GM19328 (cell line): ENCODE data around the gene SPDYE16.
"Not testable (repeated sequence)": the region's sequence is repeated elsewhere in the genome, so short reads cannot be mapped to it uniquely, and the experiment has no call there.

Source experiments
- ATAC-seq: cut with Tn5 transposase; IDR thresholded peaks from one replicate; pipeline ENCODE4 v1.9.1; 2021; ENCODE audit warnings: mild to moderate bottlenecking, moderate library complexity; ENCODE audit not compliant: unreplicated experiment

The SPDYE16 gene

DNA sequence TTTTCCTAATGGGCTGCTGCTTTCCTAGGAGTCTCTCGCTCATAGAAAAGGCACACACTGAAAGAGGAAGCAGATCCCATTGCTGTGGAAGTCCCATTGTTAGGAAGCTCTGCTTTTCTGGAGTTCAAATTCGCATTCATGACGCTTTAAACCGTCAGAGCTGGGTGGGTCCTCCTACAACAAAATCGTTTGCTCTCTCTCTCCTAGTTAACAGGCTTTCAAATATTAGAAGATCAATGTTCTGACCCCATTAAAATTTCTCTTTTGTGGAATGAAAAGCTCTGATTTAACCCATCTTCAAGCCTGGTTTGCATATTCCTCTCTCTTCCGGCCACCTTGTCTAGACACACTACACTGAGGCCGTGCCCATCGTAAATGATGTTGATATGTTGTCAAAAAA, at the start of gene SPDYE16:
Gene SPDYE16 (minus strand): TSS at position 101 of the 400 bp plus-strand sequence. CDS start 1,838 bp downstream, outside the sequence.
- not testable (repeated sequence) for ATAC-seq

- ATAC-seq = not testable (repeated sequence)
Observed at GRCh38 chr7:76592694-76593093, 49.6 kb upstream of the SPDYE16 start.

DNA sequence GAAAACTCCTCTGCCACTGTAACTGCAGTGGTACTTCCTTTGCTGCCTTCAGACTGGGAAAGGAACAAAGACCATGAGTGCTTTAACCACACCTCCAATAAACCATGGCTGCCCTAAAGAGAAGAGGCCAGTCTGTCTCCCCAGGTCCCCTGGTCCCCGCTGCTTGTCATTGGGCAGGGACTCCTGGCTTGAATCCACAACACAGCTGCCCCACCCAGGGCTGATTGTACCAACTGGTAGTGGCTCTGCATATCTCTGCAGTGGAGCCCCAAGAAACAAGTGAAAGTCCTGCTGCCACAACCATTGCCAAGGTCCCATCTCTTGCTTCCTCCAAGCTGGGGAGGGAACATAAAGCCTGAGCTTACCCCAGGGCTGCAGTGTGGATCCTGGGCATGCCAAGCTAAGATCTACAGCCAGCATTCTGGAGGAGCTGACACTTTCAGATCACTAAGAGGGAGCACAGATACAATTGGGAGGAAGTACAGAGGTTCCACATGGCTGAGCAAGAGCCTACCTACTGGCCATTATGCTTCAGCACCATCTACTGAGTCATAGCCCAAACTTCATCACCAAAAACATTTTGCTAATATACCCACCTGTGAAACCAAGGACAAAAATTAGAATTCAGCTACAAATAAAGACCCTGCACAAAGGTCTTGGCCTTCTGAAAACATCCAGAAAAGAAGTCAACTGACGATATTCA, 48.7 kb upstream of the SPDYE16 start:
- ATAC-seq = peak; percentile 73

DNA sequence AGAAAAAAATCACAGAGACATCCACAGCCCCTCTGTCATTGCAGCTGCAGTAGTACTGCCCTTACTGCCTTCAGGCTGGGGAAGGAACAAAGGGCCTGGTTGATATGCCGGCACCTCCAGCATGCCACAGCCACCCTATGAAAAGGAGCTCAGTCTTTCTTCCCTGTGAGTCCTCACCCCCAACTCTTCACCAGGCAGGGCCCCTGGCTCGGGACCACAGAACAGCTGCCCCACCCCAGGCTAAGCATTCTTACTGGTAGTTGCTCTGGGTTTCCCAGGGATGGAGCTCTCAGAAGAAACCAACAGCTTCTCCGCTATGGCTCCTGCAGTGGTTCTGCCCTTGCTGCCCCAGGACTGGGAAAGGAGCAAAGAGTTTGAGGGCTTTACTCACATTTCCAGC, 47.9 kb upstream of the SPDYE16 start:
- ATAC-seq = not testable (repeated sequence)

DNA sequence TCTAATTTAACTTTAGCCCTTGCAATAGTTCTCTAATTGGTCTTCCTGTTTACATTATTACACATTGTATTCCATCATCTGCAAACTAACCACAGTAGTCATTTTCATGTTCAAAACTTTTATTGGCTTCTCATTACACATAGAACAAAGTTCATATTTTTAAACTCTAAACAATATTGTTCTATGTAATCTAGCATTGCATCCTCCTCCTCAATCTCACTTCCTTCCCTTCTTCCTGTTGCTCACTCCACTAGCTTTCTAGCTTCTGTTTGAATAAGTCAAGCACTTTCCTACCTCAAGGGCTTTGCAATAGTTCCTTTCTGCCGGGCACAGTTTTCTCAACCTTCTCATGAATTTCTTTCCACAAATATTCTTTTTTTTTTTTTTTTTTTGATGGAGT, 45.5 kb upstream of the SPDYE16 start:
- not testable (repeated sequence) for ATAC-seq

DNA sequence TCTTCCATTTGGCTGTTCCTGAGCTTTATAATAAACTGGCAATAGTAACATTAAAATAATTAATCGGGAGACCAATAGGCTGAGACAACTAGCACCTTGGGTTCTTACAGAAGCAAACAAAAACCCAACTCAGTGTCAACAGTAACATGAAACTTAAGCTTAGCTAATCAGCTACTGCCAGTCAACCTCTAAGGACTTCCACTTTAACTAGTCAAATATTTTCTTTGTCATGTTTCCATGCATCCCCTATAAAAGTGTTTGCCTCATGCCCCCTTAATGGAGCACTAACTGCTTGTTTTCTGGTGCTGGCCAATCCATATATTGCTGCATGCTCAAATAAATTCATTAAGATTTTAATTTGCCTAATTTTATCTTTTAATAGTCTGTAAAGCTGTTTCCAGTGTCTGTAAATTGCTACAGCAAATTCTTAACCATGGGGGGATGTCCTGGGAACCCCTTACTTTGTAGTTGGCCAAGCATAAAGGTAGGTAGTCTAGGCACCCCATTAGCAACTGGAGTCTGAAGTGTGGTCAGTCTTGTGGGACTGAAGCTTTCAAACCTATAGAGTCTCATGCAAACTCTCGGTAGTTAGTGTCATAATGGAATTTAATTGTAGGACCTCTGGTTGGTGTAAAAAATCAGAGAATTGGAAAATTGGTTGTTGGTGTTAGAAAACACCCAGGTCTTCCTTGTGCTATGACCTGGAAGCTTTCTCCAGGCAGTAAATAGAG, 43.7 kb upstream of the SPDYE16 start:
- not testable (repeated sequence) for ATAC-seq

- ATAC-seq = not testable (repeated sequence)
Observed at GRCh38 chr7:76583636-76584281, 40.7 kb upstream of the SPDYE16 start.

DNA sequence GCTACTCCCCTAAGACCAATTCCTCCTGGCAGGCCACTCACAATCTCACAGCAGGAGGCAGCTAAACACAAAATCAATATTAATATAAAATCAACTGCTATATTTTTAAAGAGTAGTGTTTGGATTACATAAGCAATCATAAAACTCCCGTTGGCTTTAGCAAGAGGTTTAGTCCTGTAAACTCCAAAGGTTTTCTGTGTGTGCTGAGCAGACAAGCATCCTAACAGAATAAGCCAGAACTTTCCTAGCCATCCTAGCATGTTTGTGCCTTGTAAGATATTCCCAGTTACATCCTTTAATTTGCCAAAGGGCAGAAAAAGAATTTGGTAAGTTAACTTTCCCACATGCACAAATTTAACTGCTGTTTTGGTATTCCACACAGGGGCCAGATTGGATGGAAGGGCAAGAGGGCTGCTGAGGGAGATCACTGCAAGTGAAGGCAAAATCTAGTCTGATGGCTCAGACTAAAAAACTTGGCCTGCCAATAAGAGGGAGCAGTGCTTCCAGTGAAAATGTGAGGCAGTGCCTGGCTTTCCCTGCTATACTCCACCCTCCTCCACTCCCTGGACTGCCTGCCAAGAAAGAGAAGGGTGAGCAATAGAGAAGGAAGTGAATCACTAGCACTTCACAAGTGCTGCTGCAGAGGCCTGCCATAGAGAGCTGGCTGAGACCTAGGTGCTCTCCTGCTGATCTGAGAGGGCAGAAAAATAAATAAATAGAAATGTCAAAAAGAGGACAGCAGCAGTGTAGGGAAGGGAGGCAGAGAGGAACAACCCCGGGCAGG, 39.9 kb upstream of the SPDYE16 start:
- ATAC-seq = not testable (repeated sequence)

GRCh38 chr7:76575919-76576655, 33.0 kb upstream of the SPDYE16 start:
- not testable (repeated sequence) for ATAC-seq

DNA sequence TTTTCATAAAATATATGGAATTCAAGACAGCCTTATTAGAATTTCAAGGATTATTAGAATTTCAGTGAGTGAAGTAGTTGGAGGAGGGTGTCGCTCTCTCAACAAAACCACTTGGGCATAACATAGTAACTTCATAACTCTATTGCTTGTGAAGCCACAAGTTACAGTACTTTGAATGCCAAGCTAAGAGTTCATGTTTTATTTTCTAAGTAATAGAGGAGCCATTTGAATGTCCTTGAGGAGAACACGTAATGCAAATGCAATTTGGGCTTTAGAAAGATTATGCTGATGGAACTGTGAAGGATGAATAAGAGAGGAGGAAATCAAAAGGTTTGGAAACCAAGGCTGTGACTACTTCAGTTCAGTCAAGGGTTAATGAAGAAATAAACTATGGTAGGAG, 32.3 kb upstream of the SPDYE16 start:
- ATAC-seq = not testable (repeated sequence)

DNA sequence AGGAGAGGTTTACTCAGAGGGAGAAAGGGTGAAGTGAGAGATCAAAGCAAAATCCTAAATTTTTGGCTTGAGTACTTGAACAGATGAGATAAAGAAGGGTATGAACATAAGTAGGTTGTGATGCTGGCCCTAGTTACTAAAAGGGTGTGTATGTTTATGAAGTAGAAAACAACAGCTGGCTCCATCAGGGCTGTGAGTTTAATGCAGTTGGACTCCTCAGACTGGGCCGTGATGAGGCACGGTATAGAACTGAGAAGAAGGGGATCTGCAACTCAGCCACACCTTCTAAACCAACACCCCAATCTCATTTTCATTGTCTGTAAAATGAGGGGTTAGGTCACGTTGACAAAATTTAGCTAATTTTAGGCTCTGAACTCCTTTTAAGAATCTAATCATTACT, 29.2 kb upstream of the SPDYE16 start:
- not testable (repeated sequence) for ATAC-seq

DNA sequence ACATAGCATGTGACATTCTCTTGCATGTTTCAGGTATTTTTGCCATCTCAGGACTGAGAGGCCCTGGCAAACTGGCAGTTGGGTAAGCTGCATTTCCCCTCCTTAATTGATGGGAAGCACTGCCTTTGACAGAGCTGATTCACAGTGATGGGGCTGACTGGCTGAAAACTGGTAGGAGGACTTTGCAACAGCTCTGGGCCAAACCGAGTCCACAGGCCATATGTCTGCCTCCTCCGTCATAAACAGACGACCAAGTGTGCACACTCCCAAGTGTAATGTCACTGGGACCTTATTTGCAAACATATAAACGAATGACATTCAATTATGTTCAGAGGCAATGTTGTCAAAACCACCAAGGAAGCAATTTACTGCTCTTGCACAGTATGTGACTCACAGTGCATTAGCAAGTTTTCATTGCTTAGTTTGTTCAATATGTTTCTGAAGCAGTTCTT, 27.3 kb upstream of the SPDYE16 start:
- not testable (repeated sequence) for ATAC-seq

GRCh38 chr7:76568742-76569141, 25.6 kb upstream of the SPDYE16 start:
- ATAC-seq = not testable (repeated sequence)

DNA sequence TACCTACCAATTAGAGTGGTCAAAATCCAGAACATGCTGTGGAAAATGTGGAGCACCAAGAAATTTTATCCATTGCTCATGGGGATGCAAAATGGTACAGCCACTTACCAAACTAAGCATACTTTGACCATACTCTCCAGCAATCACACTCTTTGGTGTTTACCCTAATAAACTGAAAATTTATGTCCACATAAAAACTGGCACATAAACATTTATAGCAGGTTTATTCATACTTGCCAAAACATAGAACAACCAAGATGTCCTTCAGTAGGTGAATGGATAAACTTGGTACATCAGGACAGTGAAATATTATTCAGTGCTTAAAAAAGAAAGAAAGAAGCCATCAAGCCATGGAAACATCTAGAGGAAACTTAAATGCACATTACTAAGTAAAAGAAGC, 24.7 kb upstream of the SPDYE16 start:
- not testable (repeated sequence) for ATAC-seq

DNA sequence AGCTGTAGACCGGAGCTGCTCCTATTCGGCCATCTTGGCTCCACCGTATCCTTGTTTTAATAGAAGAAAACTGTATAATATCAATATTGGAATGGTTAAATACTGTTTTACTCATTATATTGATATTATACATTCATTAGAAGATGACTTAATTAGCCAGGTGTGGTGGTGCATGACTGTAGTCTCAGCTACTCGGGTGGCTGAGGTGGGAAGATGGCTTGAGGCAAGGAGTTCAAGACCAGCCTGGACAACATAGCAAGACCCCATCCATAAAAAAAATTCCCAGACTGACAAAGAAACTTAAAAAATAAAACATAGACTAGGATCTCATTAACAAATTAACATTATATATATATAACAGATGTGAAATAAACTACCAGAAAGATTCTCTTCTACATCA, 24.2 kb upstream of the SPDYE16 start:
- ATAC-seq = not testable (repeated sequence)

DNA sequence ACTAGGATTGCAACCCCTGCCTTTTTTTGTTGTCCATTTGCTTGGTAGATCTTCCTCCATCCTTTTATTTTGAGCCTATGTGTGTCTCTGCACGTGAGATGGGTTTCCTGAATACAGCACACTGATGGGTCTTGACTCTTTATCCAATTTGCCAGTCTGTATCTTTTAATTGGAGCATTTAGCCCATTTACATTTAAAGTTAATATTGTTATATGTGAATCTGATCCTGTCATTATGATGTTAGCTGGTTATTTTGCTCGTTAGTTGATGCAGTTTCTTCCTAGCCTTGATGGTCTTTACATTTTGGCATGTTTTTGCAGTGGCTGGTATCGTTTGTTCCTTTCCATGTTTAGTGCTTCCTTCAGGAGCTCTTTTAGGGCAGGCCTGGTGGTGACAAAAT, 21.9 kb upstream of the SPDYE16 start:
- not testable (repeated sequence) for ATAC-seq

DNA sequence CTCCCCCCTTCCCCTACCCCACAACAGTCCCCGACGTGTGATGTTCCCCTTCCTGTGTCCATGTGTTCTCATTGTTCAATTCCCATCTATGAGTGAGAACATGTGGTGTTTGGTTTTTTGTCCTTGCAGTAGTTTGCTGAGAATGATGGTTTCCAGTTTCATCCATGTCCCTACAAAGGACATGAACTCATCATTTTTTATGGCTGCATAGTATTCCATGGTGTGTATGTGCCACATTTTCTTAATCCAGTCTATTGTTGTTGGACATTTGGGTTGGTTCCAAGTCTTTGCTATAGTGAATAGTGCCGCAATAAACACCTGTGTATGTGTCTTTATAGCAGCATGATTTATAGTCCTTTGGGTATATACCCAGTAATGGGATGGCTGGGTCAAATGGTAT, 18.2 kb upstream of the SPDYE16 start:
- ATAC-seq = not testable (repeated sequence)

DNA sequence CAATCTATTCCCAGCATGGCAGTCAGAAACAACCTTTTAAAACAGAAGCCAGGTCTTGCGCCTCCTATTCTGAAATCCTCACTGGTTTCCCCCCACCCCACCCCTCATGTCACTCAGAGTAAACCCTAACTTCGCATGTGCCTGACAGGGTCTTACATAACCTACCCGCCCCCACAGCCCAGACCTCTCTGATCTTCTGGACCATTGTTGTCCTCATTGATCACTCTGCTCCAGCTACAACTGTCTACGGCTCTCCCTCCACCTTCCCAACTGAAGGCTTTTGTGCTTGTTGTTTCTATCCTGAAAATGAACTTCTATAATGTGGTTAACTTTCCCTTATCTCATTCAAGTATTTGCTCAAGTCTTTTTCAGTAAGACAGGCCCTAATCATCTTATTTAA, 17.1 kb upstream of the SPDYE16 start:
- ATAC-seq = not testable (repeated sequence)

DNA sequence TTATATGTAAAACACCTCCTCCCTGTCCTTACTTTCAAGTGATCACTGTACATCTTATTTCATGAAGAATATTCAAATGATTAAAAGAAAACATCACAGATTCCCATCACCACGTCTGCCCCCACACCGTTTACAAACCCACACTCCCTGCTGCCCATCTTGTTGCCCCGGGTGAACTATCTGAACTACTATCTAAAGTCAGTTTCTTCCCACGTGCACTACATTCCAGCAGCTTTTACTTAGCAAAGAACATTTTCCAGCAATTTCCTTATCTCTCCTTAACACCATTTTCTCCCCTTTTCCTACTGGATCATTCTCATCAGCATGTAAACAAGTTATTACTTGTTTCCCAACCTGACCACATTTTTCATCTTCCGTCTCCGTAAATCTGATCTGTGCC, 16.6 kb upstream of the SPDYE16 start:
- ATAC-seq = not testable (repeated sequence)

GRCh38 chr7:76551992-76552391, 8.9 kb upstream of the SPDYE16 start:
- ATAC-seq = not testable (repeated sequence)
